IMR-90 (cell line): ENCODE measurements around the gene HNRNPA1L2.

ENCODE experiments used
- CEBPB ChIP-seq: IDR thresholded peaks from 2 replicates; pipeline ENCODE4 v1.6.1; 2012; ENCODE audit warnings: low read depth, low read length, improper control_type of control experiment
- CTCF ChIP-seq: conservative IDR thresholded peaks from 2 replicates; pipeline ENCODE4 v1.5.1; 2012; ENCODE audit warnings: mild to moderate bottlenecking, low read depth, low read length, improper control_type of control experiment
- MAFK ChIP-seq: IDR thresholded peaks from 2 replicates; pipeline ENCODE4 v1.6.1; 2012; ENCODE audit warnings: low read depth, low read length, improper control_type of control experiment
- MXI1 ChIP-seq: IDR thresholded peaks from 2 replicates; pipeline ENCODE4 v1.6.1; 2012; ENCODE audit warnings: low read depth, mild to moderate bottlenecking, low read length, moderate library complexity, borderline replicate concordance
- POLR2A ChIP-seq: IDR thresholded peaks from 2 replicates; pipeline ENCODE4 v1.6.1; 2012; ENCODE audit warnings: mild to moderate bottlenecking, low read depth, low read length
- RFX5 ChIP-seq: IDR thresholded peaks from 2 replicates; pipeline ENCODE4 v1.8.0; 2012; ENCODE audit warnings: low read depth, mild to moderate bottlenecking, low read length, moderate library complexity
- SMC3 ChIP-seq: fragments of 150-350 bp; IDR thresholded peaks from 2 replicates; pipeline ENCODE4 v1.6.1; 2016; ENCODE audit warnings: low read depth, mild to moderate bottlenecking, antibody characterized with exemption, low read length, moderate library complexity

- TF ChIP-seq CTCF (no peak), POLR2A (no peak), CEBPB (no peak), SMC3 (no peak), RFX5 (no peak), MXI1 (no peak), MAFK (no peak)
These were observed 31.2 kb downstream of the HNRNPA1L2 start for GRCh38 chr13:52673465-52673864.
